ENCODE results near the gene PPFIA1.
A peak's percentile ranks its signal among the peaks of the same experiment; 100 is the strongest.

PPFIA1 gene

GRCh38 chr11:70270104-70270876 lies at the start of gene PPFIA1:
Gene PPFIA1, plus strand, starts transcription at chr11:70270690. Its CDS starts 1,483 bp downstream, at chr11:70272173.
- DNase-seq = peak; percentile 83

GRCh38 chr11:70220920-70221319 lies 49.6 kb upstream of the PPFIA1 start:
- no peak for DNase-seq

- DNase-seq = peak; percentile 51
Measured at GRCh38 chr11:70225681-70226177, 44.8 kb upstream of the PPFIA1 start.

GRCh38 chr11:70226183-70226582 lies 44.3 kb upstream of the PPFIA1 start:
- no peak for DNase-seq

- DNase-seq = no peak
Measured at GRCh38 chr11:70226967-70227366, 43.5 kb upstream of the PPFIA1 start.

- DNase-seq = no peak
Measured at GRCh38 chr11:70229737-70230136, 40.8 kb upstream of the PPFIA1 start.

- no peak for DNase-seq
Measured at GRCh38 chr11:70230151-70230839, 40.2 kb upstream of the PPFIA1 start.

GRCh38 chr11:70230840-70231710 lies 39.4 kb upstream of the PPFIA1 start:
- no peak for DNase-seq

- no peak for DNase-seq
Measured at GRCh38 chr11:70233034-70233433, 37.5 kb upstream of the PPFIA1 start.

GRCh38 chr11:70233511-70233934 lies 37.0 kb upstream of the PPFIA1 start:
- no peak for DNase-seq

- DNase-seq = no peak
Measured at GRCh38 chr11:70233962-70234361, 36.5 kb upstream of the PPFIA1 start.

- no peak for DNase-seq
Measured at GRCh38 chr11:70240337-70240736, 30.2 kb upstream of the PPFIA1 start.

GRCh38 chr11:70241709-70242108 lies 28.8 kb upstream of the PPFIA1 start:
- no peak for DNase-seq

- no peak for DNase-seq
Measured at GRCh38 chr11:70242885-70243284, 27.6 kb upstream of the PPFIA1 start.

GRCh38 chr11:70243912-70244652 lies 26.4 kb upstream of the PPFIA1 start:
- no peak for DNase-seq

GRCh38 chr11:70244698-70245097 lies 25.8 kb upstream of the PPFIA1 start:
- no peak for DNase-seq

GRCh38 chr11:70246196-70246595 lies 24.3 kb upstream of the PPFIA1 start:
- no peak for DNase-seq

GRCh38 chr11:70247042-70247709 lies 23.3 kb upstream of the PPFIA1 start:
- no peak for DNase-seq

- peak; percentile 2 for DNase-seq
Measured at GRCh38 chr11:70247710-70248072, 22.8 kb upstream of the PPFIA1 start.

- no peak for DNase-seq
Measured at GRCh38 chr11:70250876-70251658, 19.4 kb upstream of the PPFIA1 start.
